Ishikawa (cell line): ENCODE results near the gene HRAS.

Experiments used
- CEBPB ChIP-seq: IDR thresholded peaks from 2 replicates; pipeline ENCODE4 v1.6.1; 2012
- CREB1 ChIP-seq: IDR thresholded peaks from 2 replicates; pipeline ENCODE4 v1.6.1; 2012; ENCODE audit warnings: low read depth
- EGR1 ChIP-seq: IDR thresholded peaks from 2 replicates; pipeline ENCODE4 v1.6.1; 2012
- EP300 ChIP-seq: IDR thresholded peaks from 2 replicates; pipeline ENCODE4 v1.6.1; 2012; ENCODE audit warnings: borderline replicate concordance
- RAD21 ChIP-seq: IDR thresholded peaks from 2 replicates; pipeline ENCODE4 v1.6.1; 2012; ENCODE audit warnings: low read depth
- TAF1 ChIP-seq: IDR thresholded peaks from 2 replicates; pipeline ENCODE4 v1.6.1; 2012; ENCODE audit warnings: low read depth, mild to moderate bottlenecking
- TCF12 ChIP-seq: IDR thresholded peaks from 2 replicates; pipeline ENCODE4 v1.6.1; 2012; ENCODE audit warnings: low read depth
- YY1 ChIP-seq: IDR thresholded peaks from 2 replicates; pipeline ENCODE4 v1.6.1; 2012; ENCODE audit warnings: low read depth
- ZBTB7A ChIP-seq: IDR thresholded peaks from 2 replicates; pipeline ENCODE4 v1.6.1; 2012; ENCODE audit warnings: low read depth
- TF ChIP-seq, protein P1 (sequence below): IDR thresholded peaks from 2 replicates; pipeline ENCODE4 v1.6.1; 2012
- TF ChIP-seq, protein P2 (sequence below): IDR thresholded peaks from 2 replicates; pipeline ENCODE4 v1.6.1; 2012
- TF ChIP-seq, protein P3 (sequence below): IDR thresholded peaks from 2 replicates; pipeline ENCODE4 v1.6.1; 2012; ENCODE audit warnings: low read depth, mild to moderate bottlenecking

DNA sequence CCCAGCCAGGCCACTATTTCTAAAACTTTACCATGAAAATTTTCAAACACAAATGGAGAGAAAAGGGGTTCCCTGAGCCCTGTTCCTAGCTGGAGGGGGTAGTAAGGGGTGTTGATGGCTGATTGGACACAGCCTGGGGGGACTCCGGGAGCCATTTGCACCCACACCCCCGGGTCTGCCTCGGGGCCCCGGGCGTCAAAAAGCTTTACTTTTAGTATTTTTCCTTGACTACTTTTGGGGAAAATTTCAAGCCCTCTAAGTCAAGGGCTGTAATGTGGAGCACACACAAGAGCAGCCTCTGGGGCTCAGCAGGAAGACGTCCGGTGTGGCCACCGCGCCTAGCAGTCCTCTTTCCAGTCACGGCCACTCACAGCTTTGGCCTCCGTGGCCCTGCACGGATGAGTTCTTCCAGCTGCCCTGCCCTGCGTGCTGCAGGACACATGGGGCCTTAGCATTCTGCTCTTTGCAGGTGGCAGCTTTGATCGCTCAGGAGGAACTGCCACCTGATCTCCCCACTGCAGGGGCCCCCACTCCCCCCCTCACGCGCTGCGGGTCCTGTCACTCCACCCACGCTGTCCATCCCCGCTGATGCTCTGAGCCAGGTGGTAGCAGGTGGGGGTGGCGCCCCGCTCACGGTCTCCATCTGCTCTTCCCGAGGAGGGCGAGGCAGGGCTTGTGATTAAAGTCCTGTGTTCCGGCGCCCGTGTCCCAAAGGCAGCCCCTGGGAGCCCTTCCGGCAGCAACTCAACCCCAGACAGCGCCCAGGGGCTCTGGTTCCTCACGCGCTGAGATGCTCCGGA, 42.7 kb downstream of the HRAS start:
- peak; percentile 99 for TF ChIP-seq TCF12
- TF ChIP-seq CREB1 = no peak
- peak; percentile 34; the same call in 1 of the 2 replicates for TF ChIP-seq RAD21
- TF ChIP-seq, protein P1, sequence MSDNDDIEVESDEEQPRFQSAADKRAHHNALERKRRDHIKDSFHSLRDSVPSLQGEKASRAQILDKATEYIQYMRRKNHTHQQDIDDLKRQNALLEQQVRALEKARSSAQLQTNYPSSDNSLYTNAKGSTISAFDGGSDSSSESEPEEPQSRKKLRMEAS = peak; percentile 93
- TF ChIP-seq EP300 = peak; percentile 94
- peak; percentile 98 for TF ChIP-seq EGR1
- TF ChIP-seq YY1 = peak; percentile 45; the same call in 1 of the 2 replicates
- TF ChIP-seq CEBPB = peak; percentile 42; the same call in 1 of the 2 replicates
- TF ChIP-seq ZBTB7A = peak; percentile 71; the same call in 1 of the 2 replicates
- TF ChIP-seq, protein P2, sequence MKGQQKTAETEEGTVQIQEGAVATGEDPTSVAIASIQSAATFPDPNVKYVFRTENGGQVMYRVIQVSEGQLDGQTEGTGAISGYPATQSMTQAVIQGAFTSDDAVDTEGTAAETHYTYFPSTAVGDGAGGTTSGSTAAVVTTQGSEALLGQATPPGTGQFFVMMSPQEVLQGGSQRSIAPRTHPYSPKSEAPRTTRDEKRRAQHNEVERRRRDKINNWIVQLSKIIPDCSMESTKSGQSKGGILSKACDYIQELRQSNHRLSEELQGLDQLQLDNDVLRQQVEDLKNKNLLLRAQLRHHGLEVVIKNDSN = peak; percentile 73
- TF ChIP-seq TAF1 = no peak
- TF ChIP-seq, protein P3, sequence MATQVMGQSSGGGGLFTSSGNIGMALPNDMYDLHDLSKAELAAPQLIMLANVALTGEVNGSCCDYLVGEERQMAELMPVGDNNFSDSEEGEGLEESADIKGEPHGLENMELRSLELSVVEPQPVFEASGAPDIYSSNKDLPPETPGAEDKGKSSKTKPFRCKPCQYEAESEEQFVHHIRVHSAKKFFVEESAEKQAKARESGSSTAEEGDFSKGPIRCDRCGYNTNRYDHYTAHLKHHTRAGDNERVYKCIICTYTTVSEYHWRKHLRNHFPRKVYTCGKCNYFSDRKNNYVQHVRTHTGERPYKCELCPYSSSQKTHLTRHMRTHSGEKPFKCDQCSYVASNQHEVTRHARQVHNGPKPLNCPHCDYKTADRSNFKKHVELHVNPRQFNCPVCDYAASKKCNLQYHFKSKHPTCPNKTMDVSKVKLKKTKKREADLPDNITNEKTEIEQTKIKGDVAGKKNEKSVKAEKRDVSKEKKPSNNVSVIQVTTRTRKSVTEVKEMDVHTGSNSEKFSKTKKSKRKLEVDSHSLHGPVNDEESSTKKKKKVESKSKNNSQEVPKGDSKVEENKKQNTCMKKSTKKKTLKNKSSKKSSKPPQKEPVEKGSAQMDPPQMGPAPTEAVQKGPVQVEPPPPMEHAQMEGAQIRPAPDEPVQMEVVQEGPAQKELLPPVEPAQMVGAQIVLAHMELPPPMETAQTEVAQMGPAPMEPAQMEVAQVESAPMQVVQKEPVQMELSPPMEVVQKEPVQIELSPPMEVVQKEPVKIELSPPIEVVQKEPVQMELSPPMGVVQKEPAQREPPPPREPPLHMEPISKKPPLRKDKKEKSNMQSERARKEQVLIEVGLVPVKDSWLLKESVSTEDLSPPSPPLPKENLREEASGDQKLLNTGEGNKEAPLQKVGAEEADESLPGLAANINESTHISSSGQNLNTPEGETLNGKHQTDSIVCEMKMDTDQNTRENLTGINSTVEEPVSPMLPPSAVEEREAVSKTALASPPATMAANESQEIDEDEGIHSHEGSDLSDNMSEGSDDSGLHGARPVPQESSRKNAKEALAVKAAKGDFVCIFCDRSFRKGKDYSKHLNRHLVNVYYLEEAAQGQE = no peak
